Measurements from ENCODE around the gene TTYH3. TPM values are rescaled to one million over a fixed set of nuclear protein-coding genes. Genes with fewer than 3 reads are reported as not detected.
A peak's percentile ranks its signal among the peaks of the same experiment; 100 is the strongest.
"Not testable (repeated sequence)": the region's sequence is repeated elsewhere in the genome, so short reads cannot be mapped to it uniquely, and the experiment has no call there.

TTYH3 gene
- total RNA-seq, 2 donors from 2014 or later = 11.2 to 32.0 TPM

DNA sequence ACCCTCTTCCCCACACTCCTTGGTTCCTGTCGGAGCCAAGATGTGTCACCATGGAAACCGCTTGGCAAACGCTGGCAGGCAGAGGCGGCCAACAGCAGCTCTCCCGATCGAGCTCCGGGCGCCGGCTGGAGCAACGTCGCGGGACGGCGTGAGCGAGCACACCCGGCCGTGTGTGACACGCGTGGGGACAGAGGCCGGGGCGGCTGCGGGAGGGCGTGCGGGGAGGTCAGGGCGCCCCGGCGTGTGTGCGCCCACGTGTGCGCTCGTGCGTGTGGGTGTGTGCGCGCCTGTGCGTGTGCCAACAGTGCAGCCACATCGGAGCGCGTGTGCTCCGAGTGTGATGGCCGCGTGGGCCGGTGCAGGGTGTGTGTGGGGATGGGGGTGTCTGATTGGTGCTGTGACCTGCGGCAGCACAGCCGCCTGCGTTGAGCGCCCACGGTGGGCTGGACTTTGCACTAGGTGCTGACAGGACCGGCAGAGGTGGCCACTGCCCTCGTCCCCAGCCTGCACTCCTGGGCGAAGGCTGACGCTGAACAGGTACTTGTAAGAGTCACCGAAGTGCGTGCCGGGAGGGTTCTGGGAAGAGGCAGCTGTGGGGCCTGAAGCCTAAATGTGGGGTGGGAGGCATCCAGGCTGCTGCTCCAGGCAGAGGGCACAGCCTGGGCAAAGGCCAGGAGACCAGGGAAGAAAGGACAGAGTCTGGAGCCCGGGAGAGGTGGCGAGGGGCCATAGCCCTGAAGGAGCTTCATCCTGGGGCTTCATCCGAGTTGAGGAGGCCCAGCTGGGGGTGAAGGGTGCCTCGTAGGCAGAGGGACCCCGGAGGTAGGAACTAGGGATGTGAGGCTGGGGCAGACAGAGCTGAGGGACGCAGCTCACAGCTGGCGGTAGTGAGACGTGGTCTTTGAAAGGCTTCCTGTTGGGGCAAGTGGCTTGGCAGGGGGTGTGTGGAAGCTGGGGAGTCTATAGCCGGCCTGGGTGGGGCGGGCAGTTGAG, 47.6 kb downstream of the TTYH3 start:
- H3K27me3 ChIP-seq; H3K27ac ChIP-seq; H3K9me3 ChIP-seq; H3K4me3 ChIP-seq; H3K36me3 ChIP-seq (replicated peaks in 1 of 2; ENCODE audit: insufficient read depth in 1 of 2, low read depth in 2 of 2); DNase-seq; intact Hi-C loops (cut with DNase I); H3K4me1 ChIP-seq: not testable (repeated sequence)
- WGBS, 2 donors = 67 to 75% methylated on average over 13 to 48 of the region's 64 CpGs
- peak; percentile 25 for ATAC-seq
- TF ChIP-seq POLR2A (IDR thresholded peaks at IDR 0.05) = peak in 1 of 3 donors; percentile 11

DNA sequence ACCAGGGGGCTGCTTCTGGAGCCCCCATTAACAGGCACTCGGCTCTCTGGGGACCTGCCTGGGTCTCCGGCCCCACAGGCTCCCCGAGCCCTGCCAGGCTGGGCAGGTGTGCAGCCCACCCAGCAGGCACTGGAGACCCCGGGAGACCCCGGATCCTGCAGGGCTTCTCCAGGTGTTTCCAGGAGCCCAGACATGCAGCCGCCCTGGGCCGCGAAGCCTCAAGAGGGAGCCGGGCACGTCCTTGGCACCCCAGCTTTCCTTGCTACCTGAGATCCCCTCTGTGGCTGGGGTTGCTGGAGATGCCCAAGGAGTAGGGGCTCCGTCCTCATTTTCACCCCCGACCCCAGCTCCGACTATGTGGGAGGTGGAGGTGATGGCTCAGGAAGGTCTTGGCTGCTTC, 48.5 kb downstream of the TTYH3 start:
- intact Hi-C loops (cut with DNase I) = no loop called here

DNA sequence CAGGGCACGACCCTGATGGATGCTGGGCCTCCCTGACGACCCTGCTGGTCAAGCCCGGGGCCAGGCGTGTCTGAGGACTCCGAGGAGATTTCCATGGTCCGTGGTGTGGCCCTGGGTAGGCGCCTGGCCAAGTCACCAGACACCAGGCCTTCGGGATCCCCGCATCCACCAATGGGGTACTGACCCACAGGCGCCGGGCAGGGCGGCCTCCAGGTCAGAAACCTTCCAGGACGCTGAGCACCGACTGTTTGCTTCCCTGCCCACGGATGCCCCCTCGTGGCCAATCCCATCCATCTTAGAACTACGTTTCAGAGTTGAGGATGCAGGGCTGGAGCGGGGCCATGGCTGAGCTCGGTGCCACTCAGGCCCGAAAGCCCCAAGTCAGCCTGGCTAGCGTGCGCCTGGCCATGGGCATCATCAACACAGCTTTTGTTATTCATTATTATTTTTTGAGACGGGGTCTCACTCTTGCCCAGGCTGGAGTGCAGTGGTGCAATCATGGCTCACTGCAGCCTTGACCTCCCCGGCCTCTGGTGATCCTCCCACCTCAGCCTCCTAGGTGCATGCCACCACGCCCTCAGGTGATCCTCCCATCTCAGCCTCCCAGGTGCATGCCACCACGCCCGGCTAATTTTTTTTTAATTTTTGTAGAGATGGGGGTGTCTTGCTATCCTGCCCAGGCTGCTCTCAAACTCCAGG, 49.2 kb downstream of the TTYH3 start:
- H3K4me3 ChIP-seq = no peak overlapping the region
- intact Hi-C loops (cut with DNase I) = no loop called here
- peak; percentile 72 for ATAC-seq
- no peak overlapping the region for H3K27ac ChIP-seq
- no peaks in the 10 kb centered on the region for H3K4me1 ChIP-seq
- no peaks in the 10 kb centered on the region for H3K9me3 ChIP-seq
- no peaks in the 10 kb centered on the region for H3K27me3 ChIP-seq
- 25 to 52% methylated on average over 5 to 27 of the region's 27 CpGs for WGBS, 2 donors
- peak; percentile 81 to 90 (median 86) for DNase-seq
- H3K36me3 ChIP-seq (replicated peaks in 1 of 2; ENCODE audit: insufficient read depth in 1 of 2, low read depth in 2 of 2) = no peaks in the 10 kb centered on the region
- TF ChIP-seq POLR2A (IDR thresholded peaks at IDR 0.05) = no peak
- TF ChIP-seq, protein P1, sequence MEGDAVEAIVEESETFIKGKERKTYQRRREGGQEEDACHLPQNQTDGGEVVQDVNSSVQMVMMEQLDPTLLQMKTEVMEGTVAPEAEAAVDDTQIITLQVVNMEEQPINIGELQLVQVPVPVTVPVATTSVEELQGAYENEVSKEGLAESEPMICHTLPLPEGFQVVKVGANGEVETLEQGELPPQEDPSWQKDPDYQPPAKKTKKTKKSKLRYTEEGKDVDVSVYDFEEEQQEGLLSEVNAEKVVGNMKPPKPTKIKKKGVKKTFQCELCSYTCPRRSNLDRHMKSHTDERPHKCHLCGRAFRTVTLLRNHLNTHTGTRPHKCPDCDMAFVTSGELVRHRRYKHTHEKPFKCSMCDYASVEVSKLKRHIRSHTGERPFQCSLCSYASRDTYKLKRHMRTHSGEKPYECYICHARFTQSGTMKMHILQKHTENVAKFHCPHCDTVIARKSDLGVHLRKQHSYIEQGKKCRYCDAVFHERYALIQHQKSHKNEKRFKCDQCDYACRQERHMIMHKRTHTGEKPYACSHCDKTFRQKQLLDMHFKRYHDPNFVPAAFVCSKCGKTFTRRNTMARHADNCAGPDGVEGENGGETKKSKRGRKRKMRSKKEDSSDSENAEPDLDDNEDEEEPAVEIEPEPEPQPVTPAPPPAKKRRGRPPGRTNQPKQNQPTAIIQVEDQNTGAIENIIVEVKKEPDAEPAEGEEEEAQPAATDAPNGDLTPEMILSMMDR (IDR thresholded peaks at IDR 0.05) = peak; percentile 43 to 78 (median 68)

More for the DNA sequence above, 48.5 kb downstream of the TTYH3 start:
- no peak for TF ChIP-seq POLR2A (IDR thresholded peaks at IDR 0.05)
- TF ChIP-seq, protein P1 (IDR thresholded peaks at IDR 0.05) = no peak
- Histone ChIP-seq H3K27me3 (no peaks in the 10 kb centered on the region), H3K4me1 (no peaks in the 10 kb centered on the region), H3K4me3 (no peak overlapping the region), H3K36me3 (replicated peaks in 1 of 2; ENCODE audit: insufficient read depth in 1 of 2, low read depth in 2 of 2) (no peaks in the 10 kb centered on the region), H3K27ac (no peak overlapping the region), H3K9me3 (peaks cover 0 to 2% (median 0%) of the 10 kb centered on the region in 3 donors)
- no peak for DNase-seq
- WGBS, 2 donors = 63% methylated on average over 13 of the region's 13 CpGs; no CpG with 5 or more reads in 1 of the 2 donors
- ATAC-seq = no peak

DNA sequence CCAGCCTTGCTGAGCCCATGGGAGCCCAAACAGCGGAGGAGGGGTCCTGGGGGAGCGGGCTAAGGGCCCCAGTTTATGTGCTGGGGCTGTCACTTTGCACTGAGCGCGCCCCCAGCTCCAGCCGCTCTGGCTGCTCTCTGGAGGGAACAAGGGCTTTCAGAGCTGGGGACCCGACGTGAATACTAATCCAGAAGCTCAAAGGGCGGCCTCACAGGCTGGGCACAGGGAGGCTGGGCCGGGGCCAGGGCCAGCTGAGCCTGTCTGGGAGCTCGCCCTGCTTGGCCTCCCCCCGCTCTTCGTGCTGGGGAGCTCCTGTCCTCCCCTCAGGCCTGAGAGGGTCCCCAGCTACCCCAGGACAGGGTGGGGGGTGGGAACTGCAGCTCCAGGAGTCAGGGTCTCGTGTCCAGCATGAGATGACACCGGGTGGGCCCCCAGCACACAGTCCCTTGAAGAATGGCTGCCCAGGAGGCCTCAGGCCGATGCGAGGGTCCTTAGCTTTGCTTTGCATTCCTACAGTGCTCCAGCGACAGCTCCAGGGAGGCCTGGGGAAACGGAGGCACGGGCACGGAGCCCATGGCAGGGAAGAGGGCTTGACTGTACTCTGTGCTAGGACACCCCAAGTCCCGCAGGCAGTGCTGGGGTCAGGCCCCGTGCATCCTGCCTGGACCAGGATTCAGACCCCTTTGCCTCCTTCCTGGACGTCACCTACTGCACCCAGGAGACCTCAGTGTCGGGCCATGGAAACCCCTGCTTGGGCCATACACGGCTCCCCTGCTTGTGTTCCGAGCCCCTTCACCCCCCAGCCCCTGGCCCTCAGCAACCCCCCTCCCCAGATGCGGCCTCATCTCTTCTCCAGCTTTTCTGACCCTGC, 50.4 kb downstream of the TTYH3 start:
- no peaks in the 10 kb centered on the region for H3K4me1 ChIP-seq
- 76 to 85% methylated on average over 8 to 27 of the region's 27 CpGs for WGBS, 2 donors
- ATAC-seq = no peak

More for the DNA sequence above, 50.4 kb downstream of the TTYH3 start:
- H3K27ac ChIP-seq = no peak overlapping the region
- intact Hi-C loops (cut with DNase I) = loop anchor here (2.0 kb wide), 1 partner anchor 233 kb away; no protein-coding TSS in a partner anchor
- no peaks in the 10 kb centered on the region for H3K27me3 ChIP-seq
- DNase-seq = no peak
- H3K36me3 ChIP-seq (replicated peaks in 1 of 2; ENCODE audit: insufficient read depth in 1 of 2, low read depth in 2 of 2) = no peaks in the 10 kb centered on the region
- H3K4me3 ChIP-seq = no peak overlapping the region
- TF ChIP-seq, protein P1 (IDR thresholded peaks at IDR 0.05) = no peak
- TF ChIP-seq POLR2A (IDR thresholded peaks at IDR 0.05) = no peak
- H3K9me3 ChIP-seq = no peaks in the 10 kb centered on the region
